Activated CD4-positive, alpha-beta T cell treated with anti-CD3 and anti-CD28 coated beads, Interleukin-2, amount 50 U/mL, for 4 hours (primary cell): ENCODE data around the gene VPREB1.
"Not testable (repeated sequence)": the region's sequence is repeated elsewhere in the genome, so short reads cannot be mapped to it uniquely, and the experiment has no call there.

ENCODE experiments used
- DNase-seq, 2 experiments: peaks; one replicate each; pipeline ENCODE4 v3.0.0-alpha.2; 2020

Gene VPREB1

GRCh38 chr22:22246706-22247105 lies 2.1 kb downstream of the VPREB1 start:
- no peak for DNase-seq

- DNase-seq: no peak
These were observed 4.3 kb downstream of the VPREB1 start for GRCh38 chr22:22248878-22249277.

DNA sequence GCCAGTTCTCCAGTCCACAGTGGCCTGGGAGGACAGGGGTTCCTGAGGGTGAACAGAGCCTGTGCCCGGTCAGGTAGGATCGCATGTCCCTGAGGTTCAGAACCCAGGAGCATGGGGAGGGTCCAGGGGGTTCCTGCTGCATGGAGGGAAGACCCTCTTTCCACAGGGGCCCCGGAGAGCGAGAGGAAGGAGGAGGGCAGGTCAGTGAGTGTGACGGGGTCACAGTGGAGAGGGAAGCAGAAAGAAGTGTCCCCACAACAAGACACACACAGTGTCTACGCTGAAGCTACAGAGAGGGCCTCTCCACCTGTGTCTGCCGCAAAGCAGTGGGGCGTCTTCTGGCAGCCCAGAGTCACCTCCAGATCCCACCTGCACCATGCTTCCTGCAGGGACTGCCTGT lies 6.1 kb downstream of the VPREB1 start:
- not testable (repeated sequence) for DNase-seq

- DNase-seq: not testable (repeated sequence)
These were observed 11.5 kb downstream of the VPREB1 start for GRCh38 chr22:22256133-22256532.

- not testable (repeated sequence) for DNase-seq
These were observed 14.2 kb downstream of the VPREB1 start for GRCh38 chr22:22258597-22259415.

- DNase-seq: not testable (repeated sequence)
These were observed 15.6 kb downstream of the VPREB1 start for GRCh38 chr22:22260169-22260568.

- DNase-seq: not testable (repeated sequence)
These were observed 16.0 kb downstream of the VPREB1 start for GRCh38 chr22:22260586-22260985.

DNA sequence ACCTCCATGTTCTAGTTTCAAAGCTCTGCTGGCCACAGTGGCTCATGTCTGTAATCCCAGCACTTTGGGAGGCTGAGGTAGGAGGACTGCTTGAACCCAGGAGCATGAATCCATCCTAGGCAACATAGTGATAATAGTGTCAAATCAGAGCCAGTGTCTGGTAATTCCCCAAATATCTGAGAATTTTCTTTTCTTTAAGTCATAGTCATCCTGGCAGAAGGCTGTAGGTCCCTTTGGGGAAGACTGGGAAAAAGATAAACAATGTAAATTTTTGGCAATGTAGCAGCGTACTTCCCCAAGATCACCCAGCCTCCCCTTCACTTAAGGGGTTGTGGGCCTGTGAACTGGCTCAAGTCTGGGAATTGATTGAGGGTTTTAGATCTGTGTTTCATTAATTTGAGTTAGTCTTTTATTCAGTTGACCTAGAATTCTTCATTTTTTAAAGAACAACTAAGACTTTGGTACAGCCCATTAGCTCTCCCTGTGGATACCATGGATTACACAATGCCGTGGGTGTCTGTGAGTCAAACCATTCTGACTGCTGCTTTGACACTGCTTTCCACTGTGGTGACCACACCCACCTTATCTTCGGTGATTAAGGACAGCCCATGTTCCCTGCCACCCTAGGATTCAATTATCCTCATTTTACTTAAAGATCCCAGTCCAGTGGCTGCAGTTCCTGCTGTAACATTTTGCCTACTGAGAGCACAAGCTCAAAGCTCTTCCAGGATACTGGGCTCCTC lies 17.9 kb downstream of the VPREB1 start:
- not testable (repeated sequence) for DNase-seq

- DNase-seq: not testable (repeated sequence)
These were observed 19.2 kb downstream of the VPREB1 start for GRCh38 chr22:22263823-22264222.

DNA sequence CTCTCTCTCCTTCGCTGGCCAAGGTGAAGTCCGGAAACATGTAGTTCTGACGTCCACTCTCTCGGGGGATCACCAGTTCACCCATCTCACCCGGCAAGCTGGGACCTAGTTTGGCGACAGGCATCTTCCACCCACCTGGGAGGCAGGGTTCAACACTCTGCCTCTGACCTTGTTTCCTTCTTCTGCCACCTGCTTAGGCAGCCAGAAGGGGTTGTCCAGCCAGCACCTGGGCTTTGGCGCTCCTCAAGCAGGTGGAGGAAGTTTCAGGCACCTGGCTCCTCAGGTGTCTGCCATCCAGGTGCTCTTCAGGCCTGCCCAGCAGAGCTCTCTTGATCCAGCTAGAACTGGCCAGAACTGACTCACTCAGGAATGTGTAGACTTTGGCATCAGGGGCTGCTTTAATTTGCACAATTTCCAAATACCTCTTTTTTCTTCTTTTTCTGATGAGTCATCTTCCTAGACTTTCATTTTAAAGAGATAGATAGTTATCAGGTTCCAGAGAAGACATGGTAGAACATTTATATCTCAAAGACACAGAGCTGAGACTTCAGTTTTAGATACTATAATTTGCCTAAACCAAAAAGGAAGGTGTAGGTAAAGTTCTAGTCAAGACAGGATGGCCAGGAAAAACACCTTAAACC lies 25.6 kb downstream of the VPREB1 start:
- not testable (repeated sequence) for DNase-seq

- not testable (repeated sequence) for DNase-seq
These were observed 32.8 kb downstream of the VPREB1 start for GRCh38 chr22:22277423-22277822.

DNA sequence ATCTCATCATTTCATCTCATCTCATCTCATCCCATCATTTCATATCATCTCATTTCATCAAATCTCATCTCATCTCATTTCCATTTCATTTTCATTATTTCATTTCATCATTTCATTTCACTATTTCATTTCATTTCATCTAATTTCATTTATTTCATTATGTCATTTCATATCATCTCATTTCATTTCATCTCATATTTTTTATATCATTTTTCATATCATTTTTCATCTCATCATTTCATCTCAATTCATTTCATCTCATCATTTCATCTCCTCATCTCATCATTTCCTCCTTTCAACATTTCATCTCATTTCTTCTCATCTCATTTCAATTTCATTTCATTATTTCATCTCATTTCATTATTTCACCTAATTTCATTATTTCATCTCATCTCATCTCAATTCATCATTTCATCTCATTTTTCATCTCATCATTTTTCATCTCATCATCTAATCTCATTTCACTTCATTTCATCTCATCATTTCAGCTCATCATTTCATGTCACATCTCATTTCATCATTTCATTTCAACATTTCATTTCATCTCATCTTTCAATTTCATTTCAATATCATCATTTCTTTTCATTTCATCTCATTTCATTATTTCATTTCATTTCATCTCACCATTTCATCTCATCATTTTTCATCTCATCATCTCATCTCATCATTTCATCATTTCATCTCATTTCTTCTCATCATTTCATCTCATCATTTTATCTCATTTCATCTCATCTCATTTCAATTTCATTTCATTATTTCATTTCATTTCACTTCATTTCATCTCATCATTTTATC lies 40.6 kb downstream of the VPREB1 start:
- DNase-seq: not testable (repeated sequence)

- not testable (repeated sequence) for DNase-seq
These were observed 42.0 kb downstream of the VPREB1 start for GRCh38 chr22:22286390-22287105.

GRCh38 chr22:22287106-22287626 lies 42.6 kb downstream of the VPREB1 start:
- DNase-seq: not testable (repeated sequence)

DNA sequence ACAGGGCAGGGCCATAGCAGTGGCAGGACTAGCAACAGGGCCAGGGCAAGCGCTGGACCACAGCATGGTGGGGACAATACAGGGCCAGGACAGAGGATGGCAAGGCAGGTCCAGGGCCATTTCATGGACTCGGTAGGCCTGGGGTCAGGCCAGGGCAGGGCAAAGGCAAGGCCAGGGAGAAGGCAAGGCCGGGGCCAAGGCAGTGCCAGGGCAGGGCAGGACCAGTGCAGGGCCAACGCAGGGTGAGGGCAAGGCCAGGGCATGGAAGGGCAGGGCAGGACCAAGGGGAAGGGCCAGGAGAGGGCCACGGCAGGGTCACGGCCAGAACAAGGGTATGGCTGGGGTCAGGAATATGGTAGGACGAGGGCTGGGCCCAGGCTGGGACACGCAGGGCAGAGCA lies 45.1 kb downstream of the VPREB1 start:
- DNase-seq: not testable (repeated sequence)

- DNase-seq: not testable (repeated sequence)
These were observed 46.7 kb downstream of the VPREB1 start for GRCh38 chr22:22291129-22291806.

- DNase-seq: not testable (repeated sequence)
These were observed 48.1 kb downstream of the VPREB1 start for GRCh38 chr22:22292656-22293055.

DNA sequence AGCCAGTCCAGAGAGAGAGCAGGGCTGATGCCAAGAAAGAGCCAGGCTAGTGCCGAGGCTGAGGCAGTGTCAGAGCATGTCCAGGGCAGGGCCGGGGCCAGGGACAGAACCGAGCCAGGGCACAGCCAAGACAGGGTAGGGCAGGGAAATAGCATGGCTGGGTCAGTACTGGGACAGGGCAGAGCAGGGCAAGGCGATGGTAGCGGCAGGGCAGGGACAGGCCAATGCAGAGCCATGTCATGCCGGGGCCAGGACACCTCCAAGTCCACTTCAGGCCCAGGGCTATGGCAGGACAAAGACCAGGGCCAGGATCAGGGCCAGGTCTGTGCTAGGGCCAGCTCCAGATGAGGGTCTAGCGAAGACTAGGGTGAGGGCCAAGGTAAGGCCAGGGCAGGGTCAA lies 48.9 kb downstream of the VPREB1 start:
- DNase-seq: not testable (repeated sequence)

DNA sequence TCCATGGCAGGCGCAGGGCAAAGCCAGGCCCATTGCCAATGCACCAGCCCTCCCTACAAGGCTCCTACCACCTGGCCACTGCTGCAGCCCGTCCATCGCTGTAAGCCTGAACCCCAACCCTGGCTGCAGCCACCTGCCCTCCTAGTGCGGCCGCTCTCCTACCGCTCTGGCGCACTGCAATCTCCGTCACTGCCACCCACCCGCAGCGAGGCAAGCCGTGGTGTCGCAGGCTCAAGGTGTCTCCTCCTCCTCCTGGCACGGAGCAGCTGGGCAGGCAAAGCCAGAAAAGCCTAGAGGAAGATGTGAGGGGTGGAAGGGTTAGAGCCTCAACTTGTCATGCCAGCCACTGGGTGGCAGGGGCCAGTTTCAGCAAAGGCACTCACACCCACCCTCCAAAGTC lies 50.1 kb downstream of the VPREB1 start:
- DNase-seq: not testable (repeated sequence)
